IPS-15b (cell line): ENCODE measurements around the gene CDC42BPB.
A peak's percentile ranks its signal among the peaks of the same experiment; 100 is the strongest.

Experiments
- H3K27me3 ChIP-seq: one replicate; pipeline ENCODE4 v1.6.1; 2013; ENCODE audit warnings: low read length; ENCODE audit not compliant: control insufficient read depth, insufficient read depth
- H3K36me3 ChIP-seq: one replicate; pipeline ENCODE4 v1.6.1; 2013; ENCODE audit warnings: low read length; ENCODE audit not compliant: control insufficient read depth, insufficient read depth
- H3K4me1 ChIP-seq: one replicate; pipeline ENCODE4 v1.6.1; 2013; ENCODE audit warnings: mild to moderate bottlenecking, low read length; ENCODE audit not compliant: control insufficient read depth, insufficient read depth
- H3K4me3 ChIP-seq: one replicate; pipeline ENCODE4 v1.5.1; 2013; ENCODE audit warnings: low read depth, low read length
- H3K9ac ChIP-seq: one replicate; pipeline ENCODE4 v1.6.1; 2013; ENCODE audit warnings: low read depth, mild to moderate bottlenecking, low read length
- H3K9me3 ChIP-seq: one replicate; pipeline ENCODE4 v1.6.1; 2013; ENCODE audit warnings: mild to moderate bottlenecking, low read length; ENCODE audit not compliant: control insufficient read depth, insufficient read depth

Gene CDC42BPB

DNA sequence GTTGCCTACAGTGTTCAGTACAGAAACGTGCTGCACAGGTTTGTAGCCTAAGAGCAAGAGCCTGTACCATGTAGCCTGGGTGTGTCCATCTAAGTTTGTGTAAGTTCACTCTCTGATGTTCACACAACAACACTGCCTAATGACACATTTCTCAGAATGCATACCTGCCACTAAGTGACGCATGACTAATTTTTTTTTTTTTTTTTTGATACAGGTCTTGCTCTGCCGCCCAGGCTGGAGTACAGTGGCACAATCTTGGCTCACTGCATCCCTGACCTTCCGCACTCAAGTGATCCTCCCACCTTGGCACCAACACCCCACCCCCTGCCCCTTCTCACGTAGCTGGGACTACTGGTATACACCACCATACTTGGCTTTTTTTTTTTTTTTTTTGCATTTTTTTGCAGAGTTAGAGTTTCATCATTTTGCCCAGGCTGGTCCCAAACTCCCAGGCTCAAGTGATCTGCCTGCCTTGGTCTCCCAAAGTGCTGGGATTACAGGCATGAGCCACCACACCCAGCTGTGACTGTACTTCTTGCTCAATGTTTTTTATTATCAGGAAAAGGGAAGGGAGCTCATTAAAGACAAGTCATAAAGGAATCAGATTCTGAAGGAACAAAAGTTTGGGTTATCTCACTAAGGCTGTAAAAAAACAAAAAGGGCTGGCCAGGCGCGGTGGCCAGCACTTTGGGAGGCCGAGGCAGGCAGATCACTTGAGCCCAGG lies 10.0 kb upstream of the CDC42BPB start:
- H3K9me3 ChIP-seq, result no peaks in the 10 kb centered on the region
- H3K9ac ChIP-seq, result no peak overlapping the region
- H3K36me3 ChIP-seq, result no peaks in the 10 kb centered on the region
- no peak overlapping the region for H3K4me3 ChIP-seq
- no peaks in the 10 kb centered on the region for H3K4me1 ChIP-seq
- no peaks in the 10 kb centered on the region for H3K27me3 ChIP-seq

- Histone ChIP-seq H3K9ac (no peak overlapping the region), H3K4me3 (no peak overlapping the region), H3K4me1 (no peaks in the 10 kb centered on the region), H3K9me3 (no peaks in the 10 kb centered on the region), H3K36me3 (no peaks in the 10 kb centered on the region), H3K27me3 (no peaks in the 10 kb centered on the region)
Observed at GRCh38 chr14:103066399-103066798, 9.1 kb upstream of the CDC42BPB start.

DNA sequence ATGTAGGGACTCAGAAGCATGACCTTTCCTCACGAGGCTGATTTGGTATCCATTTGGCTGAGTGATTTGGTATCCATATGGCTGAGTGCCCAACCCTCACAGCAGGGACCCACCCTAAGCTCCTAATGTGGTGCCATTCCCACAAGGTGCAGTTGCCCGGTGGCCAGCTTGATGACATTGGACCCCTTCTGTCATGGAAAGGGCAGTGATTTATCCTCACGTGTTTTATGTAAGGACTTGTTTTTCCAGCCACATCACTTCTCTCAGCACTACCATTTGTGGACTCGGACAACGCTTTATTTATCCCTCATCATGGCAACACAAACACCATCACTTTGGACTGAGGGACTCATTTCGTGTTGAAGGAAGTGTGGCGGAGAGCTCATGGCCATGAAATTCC lies 8.5 kb upstream of the CDC42BPB start:
- Histone ChIP-seq H3K4me1 (no peaks in the 10 kb centered on the region), H3K4me3 (no peak overlapping the region), H3K27me3 (no peaks in the 10 kb centered on the region), H3K9ac (no peak overlapping the region), H3K9me3 (no peaks in the 10 kb centered on the region), H3K36me3 (no peaks in the 10 kb centered on the region)

GRCh38 chr14:103064978-103065377 lies 7.6 kb upstream of the CDC42BPB start:
- H3K4me3 ChIP-seq, result no peak overlapping the region

GRCh38 chr14:103064436-103064835 lies 7.1 kb upstream of the CDC42BPB start:
- Histone ChIP-seq H3K36me3 (no peaks in the 10 kb centered on the region), H3K9ac (no peak overlapping the region), H3K4me1 (no peaks in the 10 kb centered on the region), H3K9me3 (no peaks in the 10 kb centered on the region), H3K4me3 (no peak overlapping the region), H3K27me3 (no peaks in the 10 kb centered on the region)

More at GRCh38 chr14:103064978-103065377, 7.6 kb upstream of the CDC42BPB start:
- Histone ChIP-seq H3K36me3 (no peaks in the 10 kb centered on the region), H3K9me3 (no peaks in the 10 kb centered on the region), H3K27me3 (no peaks in the 10 kb centered on the region), H3K4me1 (no peaks in the 10 kb centered on the region), H3K9ac (no peak overlapping the region)

GRCh38 chr14:103061482-103061976 lies 4.2 kb upstream of the CDC42BPB start:
- peaks cover 3% of the 10 kb centered on the region for H3K36me3 ChIP-seq

DNA sequence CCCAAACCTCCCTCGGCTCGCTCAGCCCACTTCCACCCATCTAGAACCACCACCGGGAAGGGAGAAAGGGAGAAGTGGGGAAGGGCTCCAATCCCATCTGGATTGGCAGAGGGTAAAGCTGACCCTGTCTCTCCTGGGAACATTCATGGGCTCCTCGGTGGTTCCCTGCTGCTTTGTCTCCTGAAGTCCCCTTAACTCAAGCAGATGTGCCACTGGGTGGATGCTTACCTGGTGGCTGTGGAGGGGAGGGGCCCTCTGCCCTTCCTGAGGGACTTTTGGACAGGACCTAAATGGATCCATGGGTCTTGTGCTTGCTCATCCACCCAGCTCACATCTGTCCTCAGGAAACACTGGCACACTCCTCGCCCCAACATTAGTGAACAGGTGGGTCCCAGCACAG lies 2.2 kb upstream of the CDC42BPB start:
- no peaks in the 10 kb centered on the region for H3K9me3 ChIP-seq
- H3K4me3 ChIP-seq, result no peak overlapping the region
- peaks cover 3% of the 10 kb centered on the region for H3K36me3 ChIP-seq
- no peaks in the 10 kb centered on the region for H3K27me3 ChIP-seq
- H3K9ac ChIP-seq, result no peak overlapping the region
- H3K4me1 ChIP-seq, result peaks cover 2% of the 10 kb centered on the region

More at GRCh38 chr14:103061482-103061976, 4.2 kb upstream of the CDC42BPB start:
- Histone ChIP-seq H3K9ac (no peak overlapping the region), H3K4me1 (peaks cover 2% of the 10 kb centered on the region), H3K4me3 (no peak overlapping the region), H3K9me3 (no peaks in the 10 kb centered on the region), H3K27me3 (no peaks in the 10 kb centered on the region)

- Histone ChIP-seq H3K9ac (peak overlapping the region; percentile 16), H3K4me1 (peaks cover 2% of the 10 kb centered on the region), H3K4me3 (peak overlapping the region; percentile 84), H3K27me3 (no peaks in the 10 kb centered on the region), H3K9me3 (no peaks in the 10 kb centered on the region), H3K36me3 (peaks cover 3% of the 10 kb centered on the region)
Observed at GRCh38 chr14:103058164-103059055, 1.1 kb upstream of the CDC42BPB start.

- peak overlapping the region; percentile 84 for H3K4me3 ChIP-seq
Observed at GRCh38 chr14:103057028-103057371, 349 bp downstream of the CDC42BPB start.

DNA sequence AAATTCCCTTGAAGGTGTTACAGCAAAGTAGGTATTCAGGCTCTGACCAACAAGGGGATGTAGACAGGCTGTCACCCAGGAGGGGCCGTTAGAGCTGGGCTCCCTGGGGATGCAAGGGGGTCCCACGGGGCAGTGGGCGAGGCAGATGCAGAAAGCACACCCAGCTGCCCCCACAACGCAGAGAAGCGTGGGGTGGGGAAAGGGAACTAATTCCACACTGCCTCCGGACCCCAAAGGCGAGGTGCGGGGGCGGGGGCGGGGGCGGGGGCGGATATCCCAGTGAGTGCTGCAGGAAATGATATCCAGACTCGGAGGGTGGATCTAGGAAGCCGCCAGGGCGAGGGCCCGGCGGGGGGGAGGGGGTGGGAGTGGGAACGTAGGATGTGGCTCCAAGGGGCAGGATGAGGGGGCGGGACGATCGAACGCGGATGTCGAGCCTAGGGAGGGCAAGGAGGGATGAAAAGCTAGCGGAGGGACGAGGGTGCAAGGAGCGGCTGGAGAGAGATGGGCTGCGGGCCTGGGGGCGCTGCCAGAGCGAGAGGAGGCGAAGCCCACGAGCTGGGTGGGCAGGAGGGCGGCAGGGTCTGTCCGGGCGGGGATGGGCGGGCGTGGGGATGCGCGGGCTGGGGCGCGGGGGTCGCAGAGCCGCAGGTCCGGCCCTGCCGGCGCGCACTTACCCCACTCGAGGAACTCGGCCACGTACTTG lies 874 bp downstream of the CDC42BPB start:
- Histone ChIP-seq H3K9ac (peak overlapping the region; percentile 49), H3K36me3 (peaks cover 3% of the 10 kb centered on the region)

More at GRCh38 chr14:103057028-103057371, 349 bp downstream of the CDC42BPB start:
- Histone ChIP-seq H3K9me3 (no peaks in the 10 kb centered on the region), H3K36me3 (peaks cover 3% of the 10 kb centered on the region), H3K9ac (no peak overlapping the region), H3K4me1 (peaks cover 2% of the 10 kb centered on the region), H3K27me3 (no peaks in the 10 kb centered on the region)

DNA sequence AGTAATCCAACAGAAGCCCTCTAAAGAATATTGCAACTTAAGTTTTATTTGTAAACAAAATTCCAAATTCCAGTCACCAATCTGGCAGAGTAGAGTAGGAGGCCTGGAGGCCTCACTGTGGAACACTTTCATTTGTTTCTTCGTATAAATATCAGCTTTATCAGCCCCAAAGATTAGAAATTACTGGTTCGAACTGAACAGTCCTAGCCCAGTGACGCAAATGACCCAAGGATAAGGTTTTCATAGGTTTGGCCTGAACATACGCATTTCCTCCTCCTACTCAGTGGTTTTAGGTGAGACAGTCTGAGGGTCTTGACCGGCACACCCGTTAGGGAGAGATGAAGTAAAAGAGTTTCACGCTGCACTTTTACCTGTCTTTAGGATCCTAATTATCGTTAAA lies 1.7 kb downstream of the CDC42BPB start:
- H3K4me1 ChIP-seq, result peaks cover 2% of the 10 kb centered on the region
- H3K4me3 ChIP-seq, result peak overlapping the region; percentile 84
- no peaks in the 10 kb centered on the region for H3K27me3 ChIP-seq

More for the DNA sequence above, 874 bp downstream of the CDC42BPB start:
- H3K27me3 ChIP-seq, result no peaks in the 10 kb centered on the region
- H3K4me1 ChIP-seq, result peaks cover 2% of the 10 kb centered on the region
- H3K9me3 ChIP-seq, result no peaks in the 10 kb centered on the region
- H3K4me3 ChIP-seq, result peak overlapping the region; percentile 84

More for the DNA sequence above, 1.7 kb downstream of the CDC42BPB start:
- Histone ChIP-seq H3K9me3 (no peaks in the 10 kb centered on the region), H3K36me3 (peaks cover 3% of the 10 kb centered on the region), H3K9ac (no peak overlapping the region)
